Liver (tissue), 9 donors: ENCODE data around the gene ZNF341. TPM values are rescaled to one million over a fixed set of nuclear protein-coding genes. Genes with fewer than 3 reads are reported as not detected.

Source experiments
- DNase-seq: peaks from one replicate; pipeline ENCODE4 v3.0.0-alpha.2; 2017; ENCODE audit warnings: low spot score
- H3K27ac ChIP-seq, 2 donors: one replicate each; pipeline ENCODE4 v1.7.0; 2013; ENCODE audit warnings: inconsistent platforms in 2 of 2, low read length in 2 of 2, control low read depth in 1 of 2, low read depth in 1 of 2, mild to moderate bottlenecking in 1 of 2
- H3K27me3 ChIP-seq, 4 donors: one replicate each; pipeline versions ENCODE4 v1.6.1 to v1.7.0; 2013; ENCODE audit warnings: low read length in 3 of 4, inconsistent platforms in 1 of 4, mild to moderate bottlenecking in 1 of 4, moderate library complexity in 1 of 4; ENCODE audit not compliant: control insufficient read depth in 4 of 4, insufficient read depth in 4 of 4
- H3K36me3 ChIP-seq, 4 donors: one replicate each; pipeline versions ENCODE4 v1.6.1 to v1.7.0; 2013; ENCODE audit warnings: low read length in 3 of 4, mild to moderate bottlenecking in 3 of 4, low read depth in 1 of 4, moderate library complexity in 1 of 4; ENCODE audit not compliant: control insufficient read depth in 4 of 4, insufficient read depth in 3 of 4
- H3K4me1 ChIP-seq, 4 donors: one replicate each; pipeline versions ENCODE4 v1.6.1 to v1.7.0; 2013; ENCODE audit warnings: low read length in 3 of 4, mild to moderate bottlenecking in 3 of 4, moderate library complexity in 1 of 4; ENCODE audit not compliant: control insufficient read depth in 4 of 4, insufficient read depth in 4 of 4
- H3K4me3 ChIP-seq, 3 donors: one replicate each; pipeline versions ENCODE4 v1.6.1 to v1.7.0; 2013; ENCODE audit warnings: low read length in 3 of 3, control low read depth in 1 of 3, low read depth in 1 of 3, mild to moderate bottlenecking in 1 of 3
- H3K9ac ChIP-seq, 2 donors: one replicate each; pipeline ENCODE4 v1.7.0; 2013; ENCODE audit warnings: low read length in 2 of 2, mild to moderate bottlenecking in 2 of 2, moderate library complexity in 2 of 2, control low read depth in 1 of 2, low read depth in 1 of 2
- H3K9me3 ChIP-seq, 4 donors: one replicate each; pipeline versions ENCODE4 v1.6.1 to v1.7.0; 2013; ENCODE audit warnings: low read length in 3 of 4; ENCODE audit not compliant: control insufficient read depth in 4 of 4
- EGR1 ChIP-seq, 2 donors: IDR thresholded peaks; 2 replicates each; pipeline ENCODE4 v1.6.1; 2016 to 2018; ENCODE audit warnings: antibody characterized with exemption in 2 of 2, low read depth in 2 of 2
- FOXA1 ChIP-seq: IDR thresholded peaks from 2 replicates; pipeline ENCODE4 v1.6.1; 2016; ENCODE audit warnings: antibody characterized with exemption
- FOXA2 ChIP-seq: IDR thresholded peaks from 2 replicates; pipeline ENCODE4 v1.6.1; 2016; ENCODE audit warnings: antibody characterized with exemption
- GABPA ChIP-seq, 2 donors: IDR thresholded peaks in 1 of 2; conservative IDR thresholded peaks in 1 of 2; 2 replicates each; pipeline ENCODE4 v1.6.1; 2016; ENCODE audit warnings: antibody characterized with exemption in 2 of 2, mild to moderate bottlenecking in 1 of 2, moderate library complexity in 1 of 2
- HNF4A ChIP-seq, 2 donors: conservative IDR thresholded peaks; 2 replicates each; pipeline ENCODE4 v1.6.1; 2016; ENCODE audit warnings: antibody characterized with exemption in 2 of 2, mild to moderate bottlenecking in 2 of 2
- HNF4G ChIP-seq: IDR thresholded peaks from 2 replicates; pipeline ENCODE4 v1.6.1; 2016; ENCODE audit warnings: antibody characterized with exemption
- JUND ChIP-seq, 2 donors: IDR thresholded peaks; 2 replicates each; pipeline ENCODE4 v1.6.1; 2016; ENCODE audit warnings: antibody characterized with exemption in 2 of 2
- NR2F2 ChIP-seq: IDR thresholded peaks from 2 replicates; pipeline ENCODE4 v1.6.1; 2016; ENCODE audit warnings: antibody characterized with exemption
- RAD21 ChIP-seq, 2 donors: IDR thresholded peaks; 2 replicates each; pipeline ENCODE4 v1.6.1; 2016; ENCODE audit warnings: antibody characterized with exemption in 2 of 2, mild to moderate bottlenecking in 2 of 2
- RXRA ChIP-seq, 2 donors: IDR thresholded peaks; 2 replicates each; pipeline ENCODE4 v1.6.1; 2017 to 2018; ENCODE audit warnings: antibody characterized with exemption in 2 of 2, mild to moderate bottlenecking in 1 of 2
- SP1 ChIP-seq: IDR thresholded peaks from 2 replicates; pipeline ENCODE4 v1.6.1; 2018; ENCODE audit warnings: antibody characterized with exemption, mild to moderate bottlenecking
- TAF1 ChIP-seq: conservative IDR thresholded peaks from 2 replicates; pipeline ENCODE4 v1.6.1; 2016; ENCODE audit warnings: antibody characterized with exemption, mild to moderate bottlenecking
- YY1 ChIP-seq: IDR thresholded peaks from 2 replicates; pipeline ENCODE4 v1.6.1; 2016; ENCODE audit warnings: antibody characterized with exemption, mild to moderate bottlenecking
- WGBS: extraction: QIAGEN DNeasy Blood & Tissue Kit; methylation state at CpG from one replicate; pipeline ENCODE4 v1.1.7; 2013; 5-methylcytosine and 5-hydroxymethylcytosine counted together
- polyA plus RNA-seq, 2 donors: library from polyadenylated mRNA; stranded (reverse) in 1 of 2; unstranded in 1 of 2; fragments of 200-250 nt in 1 of 2; fragments of >200 nt in 1 of 2; fragmentation: Nextera tagmentation in 1 of 2; extraction: Ambion mirVana in 1 of 2; gene quantifications; one replicate each; pipeline versions ENCODE4 v1.2.1 to v1.2.3, GENCODE V29; 2013 to 2015
- total RNA-seq, 2 donors: library from RNA; depleted of rRNA; stranded (reverse); fragments of >200 nt; gene quantifications; one replicate each; pipeline ENCODE4 v1.2.3, GENCODE V29; 2014
- TF ChIP-seq, protein P1 (sequence below): fragments of 150-350 bp; IDR thresholded peaks from 2 replicates; pipeline ENCODE4 v1.5.1; 2017; ENCODE audit warnings: improper control_type of control experiment, low read depth, low read length; ENCODE audit not compliant: missing input control
- TF ChIP-seq, protein P2 (sequence below): IDR thresholded peaks from 2 replicates; pipeline ENCODE4 v1.6.1; 2016; ENCODE audit warnings: antibody characterized with exemption
- TF ChIP-seq, protein P3 (sequence below): IDR thresholded peaks from 2 replicates; pipeline ENCODE4 v1.6.1; 2016; ENCODE audit warnings: antibody characterized with exemption
- TF ChIP-seq, protein P4 (sequence below): IDR thresholded peaks from 2 replicates; pipeline ENCODE4 v1.6.1; 2016; ENCODE audit warnings: antibody characterized with exemption
- TF ChIP-seq, protein P5 (sequence below): IDR thresholded peaks from 2 replicates; pipeline ENCODE4 v1.6.1; 2016; ENCODE audit warnings: antibody characterized with exemption, mild to moderate bottlenecking
- donor health status: healthy.
- donor health status: healthy.
- donor health status: healthy.
- donor health status: healthy.
- donor health status: healthy.

ZNF341 gene
- total and polyA plus RNA-seq, 4 donors: 0.69 to 1.1 (median 0.82) TPM

DNA sequence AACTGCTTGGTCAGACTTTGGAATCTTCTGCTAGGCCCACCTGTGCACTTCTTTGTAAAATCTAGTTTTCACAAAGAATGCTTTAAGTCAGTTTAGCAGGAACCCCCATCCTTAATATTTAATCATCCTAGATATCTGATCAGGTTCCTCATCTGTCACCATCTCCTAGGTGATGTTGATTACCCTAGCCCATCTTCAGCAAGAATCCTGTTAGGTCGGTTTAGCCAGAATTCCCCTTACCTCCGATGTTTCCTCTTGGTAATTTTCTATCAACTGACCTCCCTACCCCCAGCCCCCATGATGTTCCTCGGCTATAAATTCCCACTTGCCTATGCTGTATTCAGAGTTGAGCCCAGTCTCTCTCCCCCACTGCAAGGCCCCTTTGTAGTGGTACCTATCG, 2.7 kb upstream of the ZNF341 start:
- no peak overlapping the region for H3K27ac ChIP-seq
- no peaks in the 10 kb centered on the region for H3K27me3 ChIP-seq
- H3K9ac ChIP-seq: no peak overlapping the region
- no peak for TF ChIP-seq SP1
- TF ChIP-seq HNF4A (conservative IDR thresholded peaks at IDR 0.05): no peak
- TF ChIP-seq HNF4G: no peak
- no peak for TF ChIP-seq NR2F2
- TF ChIP-seq GABPA (IDR thresholded peaks at IDR 0.05 in 1 of 2, conservative IDR thresholded peaks at IDR 0.05 in 1 of 2): no peak
- TF ChIP-seq, protein P1, sequence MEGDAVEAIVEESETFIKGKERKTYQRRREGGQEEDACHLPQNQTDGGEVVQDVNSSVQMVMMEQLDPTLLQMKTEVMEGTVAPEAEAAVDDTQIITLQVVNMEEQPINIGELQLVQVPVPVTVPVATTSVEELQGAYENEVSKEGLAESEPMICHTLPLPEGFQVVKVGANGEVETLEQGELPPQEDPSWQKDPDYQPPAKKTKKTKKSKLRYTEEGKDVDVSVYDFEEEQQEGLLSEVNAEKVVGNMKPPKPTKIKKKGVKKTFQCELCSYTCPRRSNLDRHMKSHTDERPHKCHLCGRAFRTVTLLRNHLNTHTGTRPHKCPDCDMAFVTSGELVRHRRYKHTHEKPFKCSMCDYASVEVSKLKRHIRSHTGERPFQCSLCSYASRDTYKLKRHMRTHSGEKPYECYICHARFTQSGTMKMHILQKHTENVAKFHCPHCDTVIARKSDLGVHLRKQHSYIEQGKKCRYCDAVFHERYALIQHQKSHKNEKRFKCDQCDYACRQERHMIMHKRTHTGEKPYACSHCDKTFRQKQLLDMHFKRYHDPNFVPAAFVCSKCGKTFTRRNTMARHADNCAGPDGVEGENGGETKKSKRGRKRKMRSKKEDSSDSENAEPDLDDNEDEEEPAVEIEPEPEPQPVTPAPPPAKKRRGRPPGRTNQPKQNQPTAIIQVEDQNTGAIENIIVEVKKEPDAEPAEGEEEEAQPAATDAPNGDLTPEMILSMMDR: no peak
- no peak for TF ChIP-seq RXRA (IDR thresholded peaks at IDR 0.05)
- TF ChIP-seq YY1: no peak
- TF ChIP-seq, protein P2, sequence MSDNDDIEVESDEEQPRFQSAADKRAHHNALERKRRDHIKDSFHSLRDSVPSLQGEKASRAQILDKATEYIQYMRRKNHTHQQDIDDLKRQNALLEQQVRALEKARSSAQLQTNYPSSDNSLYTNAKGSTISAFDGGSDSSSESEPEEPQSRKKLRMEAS: no peak
- TF ChIP-seq FOXA1: no peak
- WGBS: 85% methylated on average over 4 of the region's 4 CpGs
- DNase-seq: no peak
- H3K4me1 ChIP-seq: peaks cover 12 to 30% (median 21%) of the 10 kb centered on the region in 4 donors
- H3K4me3 ChIP-seq: no peak overlapping the region
- no peaks in the 10 kb centered on the region for H3K9me3 ChIP-seq
- H3K36me3 ChIP-seq: no peaks in the 10 kb centered on the region

DNA sequence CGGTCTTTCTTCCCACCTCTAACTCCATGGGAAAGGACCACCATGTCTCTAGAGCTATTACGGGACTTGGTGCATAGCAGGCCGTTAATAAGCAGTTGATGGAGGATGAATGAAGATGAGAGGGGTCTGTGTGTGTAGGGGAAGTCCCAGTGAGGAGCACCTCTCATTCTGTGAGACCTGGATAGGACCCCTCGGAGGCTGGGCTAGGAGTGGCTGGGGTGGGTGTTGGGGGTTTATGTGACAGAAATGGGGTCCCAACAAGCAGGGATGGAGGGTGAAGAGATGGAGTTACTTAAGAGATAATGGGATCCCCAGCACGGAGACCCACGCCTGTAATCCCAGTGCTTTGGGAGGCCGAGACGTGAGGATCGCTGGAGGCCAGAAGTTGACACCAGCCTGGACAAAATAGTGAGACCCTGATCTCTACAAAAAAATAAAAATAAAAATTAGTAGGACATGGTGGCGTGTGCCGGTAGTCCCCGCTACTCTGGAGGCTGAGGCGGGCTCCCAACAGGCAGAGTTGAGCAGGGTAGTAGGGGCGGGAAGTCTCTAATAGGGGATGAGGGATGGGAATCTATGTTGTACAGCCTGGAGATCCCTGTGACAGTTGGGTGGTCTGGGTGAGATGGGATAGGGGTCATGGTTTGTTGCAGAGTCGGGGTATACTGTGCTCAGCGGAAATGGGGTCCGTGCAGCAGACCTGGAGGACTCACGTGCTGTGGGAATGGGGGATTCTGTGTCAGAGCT, 677 bp upstream of the ZNF341 start:
- Histone ChIP-seq H3K4me3 (peak overlapping the region; percentile 62 to 80 (median 68)), H3K9me3 (no peaks in the 10 kb centered on the region)
- 83% methylated on average over 18 of the region's 18 CpGs for WGBS

More for the DNA sequence above, 677 bp upstream of the ZNF341 start:
- no peak for DNase-seq
- Histone ChIP-seq H3K4me1 (peaks cover 14 to 26% (median 20%) of the 10 kb centered on the region in 4 donors), H3K36me3 (no peaks in the 10 kb centered on the region), H3K27me3 (no peaks in the 10 kb centered on the region), H3K9ac (peak overlapping the region; percentile 49 to 60), H3K27ac (peak overlapping the region; percentile 76 to 90)
- TF ChIP-seq, protein P3, sequence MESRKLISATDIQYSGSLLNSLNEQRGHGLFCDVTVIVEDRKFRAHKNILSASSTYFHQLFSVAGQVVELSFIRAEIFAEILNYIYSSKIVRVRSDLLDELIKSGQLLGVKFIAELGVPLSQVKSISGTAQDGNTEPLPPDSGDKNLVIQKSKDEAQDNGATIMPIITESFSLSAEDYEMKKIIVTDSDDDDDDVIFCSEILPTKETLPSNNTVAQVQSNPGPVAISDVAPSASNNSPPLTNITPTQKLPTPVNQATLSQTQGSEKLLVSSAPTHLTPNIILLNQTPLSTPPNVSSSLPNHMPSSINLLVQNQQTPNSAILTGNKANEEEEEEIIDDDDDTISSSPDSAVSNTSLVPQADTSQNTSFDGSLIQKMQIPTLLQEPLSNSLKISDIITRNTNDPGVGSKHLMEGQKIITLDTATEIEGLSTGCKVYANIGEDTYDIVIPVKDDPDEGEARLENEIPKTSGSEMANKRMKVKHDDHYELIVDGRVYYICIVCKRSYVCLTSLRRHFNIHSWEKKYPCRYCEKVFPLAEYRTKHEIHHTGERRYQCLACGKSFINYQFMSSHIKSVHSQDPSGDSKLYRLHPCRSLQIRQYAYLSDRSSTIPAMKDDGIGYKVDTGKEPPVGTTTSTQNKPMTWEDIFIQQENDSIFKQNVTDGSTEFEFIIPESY: no peak
- TF ChIP-seq, protein P2: no peak
- TF ChIP-seq JUND (IDR thresholded peaks at IDR 0.05) (no peak), HNF4G (no peak), SP1 (no peak), HNF4A (conservative IDR thresholded peaks at IDR 0.05) (no peak), RXRA (IDR thresholded peaks at IDR 0.05) (no peak), YY1 (no peak), FOXA2 (no peak), GABPA (IDR thresholded peaks at IDR 0.05 in 1 of 2, conservative IDR thresholded peaks at IDR 0.05 in 1 of 2) (no peak), NR2F2 (no peak), EGR1 (IDR thresholded peaks at IDR 0.05; ENCODE audit: low read depth in 2 of 2) (no peak), RAD21 (IDR thresholded peaks at IDR 0.05) (no peak), FOXA1 (no peak), TAF1 (no peak)
- TF ChIP-seq, protein P1: no peak
- TF ChIP-seq, protein P4, sequence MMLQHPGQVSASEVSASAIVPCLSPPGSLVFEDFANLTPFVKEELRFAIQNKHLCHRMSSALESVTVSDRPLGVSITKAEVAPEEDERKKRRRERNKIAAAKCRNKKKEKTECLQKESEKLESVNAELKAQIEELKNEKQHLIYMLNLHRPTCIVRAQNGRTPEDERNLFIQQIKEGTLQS: no peak
- TF ChIP-seq, protein P5, sequence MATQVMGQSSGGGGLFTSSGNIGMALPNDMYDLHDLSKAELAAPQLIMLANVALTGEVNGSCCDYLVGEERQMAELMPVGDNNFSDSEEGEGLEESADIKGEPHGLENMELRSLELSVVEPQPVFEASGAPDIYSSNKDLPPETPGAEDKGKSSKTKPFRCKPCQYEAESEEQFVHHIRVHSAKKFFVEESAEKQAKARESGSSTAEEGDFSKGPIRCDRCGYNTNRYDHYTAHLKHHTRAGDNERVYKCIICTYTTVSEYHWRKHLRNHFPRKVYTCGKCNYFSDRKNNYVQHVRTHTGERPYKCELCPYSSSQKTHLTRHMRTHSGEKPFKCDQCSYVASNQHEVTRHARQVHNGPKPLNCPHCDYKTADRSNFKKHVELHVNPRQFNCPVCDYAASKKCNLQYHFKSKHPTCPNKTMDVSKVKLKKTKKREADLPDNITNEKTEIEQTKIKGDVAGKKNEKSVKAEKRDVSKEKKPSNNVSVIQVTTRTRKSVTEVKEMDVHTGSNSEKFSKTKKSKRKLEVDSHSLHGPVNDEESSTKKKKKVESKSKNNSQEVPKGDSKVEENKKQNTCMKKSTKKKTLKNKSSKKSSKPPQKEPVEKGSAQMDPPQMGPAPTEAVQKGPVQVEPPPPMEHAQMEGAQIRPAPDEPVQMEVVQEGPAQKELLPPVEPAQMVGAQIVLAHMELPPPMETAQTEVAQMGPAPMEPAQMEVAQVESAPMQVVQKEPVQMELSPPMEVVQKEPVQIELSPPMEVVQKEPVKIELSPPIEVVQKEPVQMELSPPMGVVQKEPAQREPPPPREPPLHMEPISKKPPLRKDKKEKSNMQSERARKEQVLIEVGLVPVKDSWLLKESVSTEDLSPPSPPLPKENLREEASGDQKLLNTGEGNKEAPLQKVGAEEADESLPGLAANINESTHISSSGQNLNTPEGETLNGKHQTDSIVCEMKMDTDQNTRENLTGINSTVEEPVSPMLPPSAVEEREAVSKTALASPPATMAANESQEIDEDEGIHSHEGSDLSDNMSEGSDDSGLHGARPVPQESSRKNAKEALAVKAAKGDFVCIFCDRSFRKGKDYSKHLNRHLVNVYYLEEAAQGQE: no peak
